ENCODE results near the gene CSNK1A1L.

Gene CSNK1A1L

DNA sequence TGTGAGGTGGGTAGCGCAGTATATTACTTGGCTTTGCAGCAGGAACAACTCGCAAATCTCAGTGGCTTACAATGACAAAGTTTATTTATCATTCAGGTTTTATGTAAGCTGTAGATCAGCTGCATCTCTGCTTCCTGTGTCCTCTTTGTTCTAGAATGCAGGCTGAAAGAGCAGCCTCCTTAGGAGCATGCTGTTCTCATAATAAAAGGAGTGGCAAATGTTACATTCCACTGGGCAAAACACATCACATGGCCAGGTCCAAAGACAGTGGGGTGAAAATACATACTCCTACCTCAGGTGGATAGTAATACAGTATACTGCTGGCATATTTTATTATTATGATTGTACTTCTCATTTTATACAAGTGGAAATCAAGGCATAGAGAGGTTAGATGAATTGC lies 1.2 kb upstream of the CSNK1A1L start:
- no peaks in the 10 kb centered on the region for H4K20me1 ChIP-seq (ENCODE audit: insufficient read depth, low read length, poor library complexity, severe bottlenecking)
- H3K4me2 ChIP-seq (ENCODE audit: low read depth, low read length, poor library complexity, severe bottlenecking): no peak overlapping the region
- TF ChIP-seq, protein P1, sequence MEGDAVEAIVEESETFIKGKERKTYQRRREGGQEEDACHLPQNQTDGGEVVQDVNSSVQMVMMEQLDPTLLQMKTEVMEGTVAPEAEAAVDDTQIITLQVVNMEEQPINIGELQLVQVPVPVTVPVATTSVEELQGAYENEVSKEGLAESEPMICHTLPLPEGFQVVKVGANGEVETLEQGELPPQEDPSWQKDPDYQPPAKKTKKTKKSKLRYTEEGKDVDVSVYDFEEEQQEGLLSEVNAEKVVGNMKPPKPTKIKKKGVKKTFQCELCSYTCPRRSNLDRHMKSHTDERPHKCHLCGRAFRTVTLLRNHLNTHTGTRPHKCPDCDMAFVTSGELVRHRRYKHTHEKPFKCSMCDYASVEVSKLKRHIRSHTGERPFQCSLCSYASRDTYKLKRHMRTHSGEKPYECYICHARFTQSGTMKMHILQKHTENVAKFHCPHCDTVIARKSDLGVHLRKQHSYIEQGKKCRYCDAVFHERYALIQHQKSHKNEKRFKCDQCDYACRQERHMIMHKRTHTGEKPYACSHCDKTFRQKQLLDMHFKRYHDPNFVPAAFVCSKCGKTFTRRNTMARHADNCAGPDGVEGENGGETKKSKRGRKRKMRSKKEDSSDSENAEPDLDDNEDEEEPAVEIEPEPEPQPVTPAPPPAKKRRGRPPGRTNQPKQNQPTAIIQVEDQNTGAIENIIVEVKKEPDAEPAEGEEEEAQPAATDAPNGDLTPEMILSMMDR (conservative IDR thresholded peaks at IDR 0.05; ENCODE audit: low read length): no peak
- no peak for TF ChIP-seq EZH2phosphoT487 (IDR thresholded peaks at IDR 0.05; ENCODE audit: borderline replicate concordance)
- no peaks in the 10 kb centered on the region for H3K79me2 ChIP-seq (ENCODE audit: insufficient read depth, low read length)
- H3K9me3 ChIP-seq (ENCODE audit: insufficient read depth, low read depth, low read length): no peaks in the 10 kb centered on the region
- no peaks in the 10 kb centered on the region for H3K4me1 ChIP-seq (ENCODE audit: insufficient read depth, low read length, poor library complexity, severe bottlenecking)
- H3F3A ChIP-seq (ENCODE audit: low read depth): no peaks in the 10 kb centered on the region
- H3K36me3 ChIP-seq (ENCODE audit: insufficient read depth, low read length): no peaks in the 10 kb centered on the region
- no peak overlapping the region for H3K9ac ChIP-seq (ENCODE audit: low read depth, low read length, poor library complexity, severe bottlenecking)
- H3K9me2 ChIP-seq (replicated peaks; ENCODE audit: low read depth, low read length): no peaks in the 10 kb centered on the region
- H3K4me3 ChIP-seq (ENCODE audit: low read length, poor library complexity, severe bottlenecking): no peak overlapping the region
- no peaks in the 10 kb centered on the region for H3K27me3 ChIP-seq (ENCODE audit: insufficient read depth, low read length, poor library complexity, severe bottlenecking)
- no peak overlapping the region for H2AFZ ChIP-seq (ENCODE audit: low read length)

DNA sequence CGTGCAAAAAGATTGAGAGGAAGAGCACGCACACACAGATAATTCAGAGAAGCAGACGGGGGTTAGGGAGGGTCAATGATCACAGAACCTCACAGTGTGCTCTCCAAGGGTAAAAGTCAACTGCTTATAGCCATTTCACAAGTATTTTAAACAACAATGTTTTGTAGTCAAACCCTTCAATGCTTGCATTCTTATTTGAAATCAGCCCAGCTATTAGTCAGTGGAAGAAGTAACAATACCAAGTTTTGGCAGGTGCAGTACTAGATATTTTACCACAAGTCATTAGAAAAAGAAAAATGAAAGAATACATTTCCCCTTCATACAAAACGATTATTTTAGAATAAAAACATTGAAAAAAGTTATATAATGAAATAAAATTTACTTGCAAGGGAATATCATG lies 2.6 kb downstream of the CSNK1A1L start:
- H3K4me2 ChIP-seq (ENCODE audit: low read depth, low read length, poor library complexity, severe bottlenecking): no peak overlapping the region
- H2AFZ ChIP-seq (ENCODE audit: low read length): no peak overlapping the region
- no peaks in the 10 kb centered on the region for H3K27me3 ChIP-seq (ENCODE audit: insufficient read depth, low read length, poor library complexity, severe bottlenecking)
- no peak overlapping the region for H3K9ac ChIP-seq (ENCODE audit: low read depth, low read length, poor library complexity, severe bottlenecking)
- no peaks in the 10 kb centered on the region for H3K79me2 ChIP-seq (ENCODE audit: insufficient read depth, low read length)
- no peaks in the 10 kb centered on the region for H3K9me2 ChIP-seq (replicated peaks; ENCODE audit: low read depth, low read length)
- H3K4me1 ChIP-seq (ENCODE audit: insufficient read depth, low read length, poor library complexity, severe bottlenecking): no peaks in the 10 kb centered on the region
- H4K20me1 ChIP-seq (ENCODE audit: insufficient read depth, low read length, poor library complexity, severe bottlenecking): no peaks in the 10 kb centered on the region
- H3K36me3 ChIP-seq (ENCODE audit: insufficient read depth, low read length): no peaks in the 10 kb centered on the region
- no peak overlapping the region for H3K4me3 ChIP-seq (ENCODE audit: low read length, poor library complexity, severe bottlenecking)
- no peaks in the 10 kb centered on the region for H3F3A ChIP-seq (ENCODE audit: low read depth)
- H3K9me3 ChIP-seq (ENCODE audit: insufficient read depth, low read depth, low read length): no peaks in the 10 kb centered on the region
- no peak for TF ChIP-seq EZH2phosphoT487 (IDR thresholded peaks at IDR 0.05; ENCODE audit: borderline replicate concordance)
- TF ChIP-seq, protein P1 (conservative IDR thresholded peaks at IDR 0.05; ENCODE audit: low read length): no peak

DNA sequence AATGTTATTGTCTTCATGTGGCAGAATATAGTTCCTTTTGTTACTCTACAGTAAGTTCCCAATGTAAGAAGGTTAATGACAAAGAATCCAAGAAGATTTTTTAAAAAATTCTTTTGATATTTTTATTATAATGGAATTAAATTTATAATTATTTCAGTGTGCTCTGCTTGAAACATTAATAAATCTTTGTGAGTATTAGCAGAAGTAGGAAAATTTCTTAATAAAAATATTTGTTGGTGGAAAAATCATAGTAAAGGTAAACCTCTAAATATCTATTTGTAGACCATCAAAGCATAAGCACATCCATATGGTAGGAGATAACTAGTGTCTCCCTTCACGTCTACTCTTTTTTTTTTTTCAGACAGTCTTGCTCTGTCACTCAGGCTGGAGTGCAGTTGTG lies 4.3 kb downstream of the CSNK1A1L start:
- Histone ChIP-seq H3K27me3 (ENCODE audit: insufficient read depth, low read length, poor library complexity, severe bottlenecking) (no peaks in the 10 kb centered on the region), H3K36me3 (ENCODE audit: insufficient read depth, low read length) (no peaks in the 10 kb centered on the region), H3K79me2 (ENCODE audit: insufficient read depth, low read length) (no peaks in the 10 kb centered on the region), H4K20me1 (ENCODE audit: insufficient read depth, low read length, poor library complexity, severe bottlenecking) (no peaks in the 10 kb centered on the region), H3K9me2 (replicated peaks; ENCODE audit: low read depth, low read length) (no peaks in the 10 kb centered on the region), H3F3A (ENCODE audit: low read depth) (no peaks in the 10 kb centered on the region), H2AFZ (ENCODE audit: low read length) (no peak overlapping the region), H3K9me3 (ENCODE audit: insufficient read depth, low read depth, low read length) (no peaks in the 10 kb centered on the region), H3K9ac (ENCODE audit: low read depth, low read length, poor library complexity, severe bottlenecking) (no peak overlapping the region), H3K4me2 (ENCODE audit: low read depth, low read length, poor library complexity, severe bottlenecking) (no peak overlapping the region), H3K4me1 (ENCODE audit: insufficient read depth, low read length, poor library complexity, severe bottlenecking) (no peaks in the 10 kb centered on the region), H3K4me3 (ENCODE audit: low read length, poor library complexity, severe bottlenecking) (no peak overlapping the region)
- TF ChIP-seq, protein P1 (conservative IDR thresholded peaks at IDR 0.05; ENCODE audit: low read length): no peak
- TF ChIP-seq EZH2phosphoT487 (IDR thresholded peaks at IDR 0.05; ENCODE audit: borderline replicate concordance): no peak
